Stomach (tissue), 4 donors: ENCODE measurements around the gene FSTL5.

Experiments used
- EP300 ChIP-seq: sonication (generic); formaldehyde crosslinking; IDR thresholded peaks from one replicate; pipeline ENCODE4 v1.6.1; 2017; ENCODE audit warnings: antibody characterized with exemption
- POLR2A ChIP-seq, 4 donors: fragments of 450-650 bp; IDR thresholded peaks; one replicate each; pipeline ENCODE4 v1.6.1; 2016; ENCODE audit warnings: antibody characterized with exemption in 4 of 4, control low read depth in 2 of 4, mild to moderate bottlenecking in 1 of 4, moderate library complexity in 1 of 4
- POLR2AphosphoS5 ChIP-seq, 3 donors: sonication (generic); formaldehyde crosslinking; IDR thresholded peaks; one replicate each; pipeline ENCODE4 v1.6.1; 2016; ENCODE audit warnings: antibody characterized with exemption in 3 of 3
- TF ChIP-seq, protein P1 (sequence below), 7 experiments: fragments of 450-650 bp in 4 of 7; fragments of 200-600 bp in 3 of 7; sonication (generic) in 3 of 7; IDR thresholded peaks; one replicate each; pipeline ENCODE4 v1.5.1; 2016 to 2019; ENCODE audit warnings: antibody characterized with exemption in 7 of 7, control low read depth in 2 of 7, mild to moderate bottlenecking in 1 of 7

- TF ChIP-seq POLR2A (IDR thresholded peaks at IDR 0.05) = no peak
- no peak for TF ChIP-seq POLR2AphosphoS5 (IDR thresholded peaks at IDR 0.05)
- TF ChIP-seq, protein P1, sequence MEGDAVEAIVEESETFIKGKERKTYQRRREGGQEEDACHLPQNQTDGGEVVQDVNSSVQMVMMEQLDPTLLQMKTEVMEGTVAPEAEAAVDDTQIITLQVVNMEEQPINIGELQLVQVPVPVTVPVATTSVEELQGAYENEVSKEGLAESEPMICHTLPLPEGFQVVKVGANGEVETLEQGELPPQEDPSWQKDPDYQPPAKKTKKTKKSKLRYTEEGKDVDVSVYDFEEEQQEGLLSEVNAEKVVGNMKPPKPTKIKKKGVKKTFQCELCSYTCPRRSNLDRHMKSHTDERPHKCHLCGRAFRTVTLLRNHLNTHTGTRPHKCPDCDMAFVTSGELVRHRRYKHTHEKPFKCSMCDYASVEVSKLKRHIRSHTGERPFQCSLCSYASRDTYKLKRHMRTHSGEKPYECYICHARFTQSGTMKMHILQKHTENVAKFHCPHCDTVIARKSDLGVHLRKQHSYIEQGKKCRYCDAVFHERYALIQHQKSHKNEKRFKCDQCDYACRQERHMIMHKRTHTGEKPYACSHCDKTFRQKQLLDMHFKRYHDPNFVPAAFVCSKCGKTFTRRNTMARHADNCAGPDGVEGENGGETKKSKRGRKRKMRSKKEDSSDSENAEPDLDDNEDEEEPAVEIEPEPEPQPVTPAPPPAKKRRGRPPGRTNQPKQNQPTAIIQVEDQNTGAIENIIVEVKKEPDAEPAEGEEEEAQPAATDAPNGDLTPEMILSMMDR (IDR thresholded peaks at IDR 0.05) = no peak
- no peak for TF ChIP-seq EP300
These were observed 12.4 kb downstream of the FSTL5 start for GRCh38 chr4:162151386-162151785.
